ENCODE data around the gene MRNIP. TPM values are rescaled to one million over a fixed set of nuclear protein-coding genes. Genes with fewer than 3 reads are reported as not detected.

The MRNIP gene
- total RNA-seq, 1 experiment from 2014 or later: 20.2 TPM

GRCh38 chr5:179869101-179869500, 10.5 kb upstream of the MRNIP start:
- no peak overlapping the region for H3K4me2 ChIP-seq (ENCODE audit: low read length)
- ATAC-seq: no peak
- no peaks in the 10 kb centered on the region for H3K9me2 ChIP-seq (replicated peaks; ENCODE audit: low read length)
- H3K9ac ChIP-seq (ENCODE audit: low read length): no peak overlapping the region
- no peaks in the 10 kb centered on the region for H3K4me1 ChIP-seq (ENCODE audit: insufficient read depth, low read length)
- H3K27me3 ChIP-seq (ENCODE audit: low read length): no peaks in the 10 kb centered on the region
- no peak overlapping the region for H3K4me3 ChIP-seq (ENCODE audit: low read length)
- no peaks in the 10 kb centered on the region for H3K9me3 ChIP-seq (ENCODE audit: low read length)
- H2AFZ ChIP-seq (ENCODE audit: low read length): no peak overlapping the region
- TF ChIP-seq, protein P1, sequence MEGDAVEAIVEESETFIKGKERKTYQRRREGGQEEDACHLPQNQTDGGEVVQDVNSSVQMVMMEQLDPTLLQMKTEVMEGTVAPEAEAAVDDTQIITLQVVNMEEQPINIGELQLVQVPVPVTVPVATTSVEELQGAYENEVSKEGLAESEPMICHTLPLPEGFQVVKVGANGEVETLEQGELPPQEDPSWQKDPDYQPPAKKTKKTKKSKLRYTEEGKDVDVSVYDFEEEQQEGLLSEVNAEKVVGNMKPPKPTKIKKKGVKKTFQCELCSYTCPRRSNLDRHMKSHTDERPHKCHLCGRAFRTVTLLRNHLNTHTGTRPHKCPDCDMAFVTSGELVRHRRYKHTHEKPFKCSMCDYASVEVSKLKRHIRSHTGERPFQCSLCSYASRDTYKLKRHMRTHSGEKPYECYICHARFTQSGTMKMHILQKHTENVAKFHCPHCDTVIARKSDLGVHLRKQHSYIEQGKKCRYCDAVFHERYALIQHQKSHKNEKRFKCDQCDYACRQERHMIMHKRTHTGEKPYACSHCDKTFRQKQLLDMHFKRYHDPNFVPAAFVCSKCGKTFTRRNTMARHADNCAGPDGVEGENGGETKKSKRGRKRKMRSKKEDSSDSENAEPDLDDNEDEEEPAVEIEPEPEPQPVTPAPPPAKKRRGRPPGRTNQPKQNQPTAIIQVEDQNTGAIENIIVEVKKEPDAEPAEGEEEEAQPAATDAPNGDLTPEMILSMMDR (conservative IDR thresholded peaks at IDR 0.05; ENCODE audit: low read depth, low read length): no peak
- TF ChIP-seq EZH2phosphoT487 (IDR thresholded peaks at IDR 0.05; ENCODE audit: borderline replicate concordance, low read length) (no peak), EZH2 (IDR thresholded peaks at IDR 0.05; ENCODE audit: low read length, unreplicated experiment) (no peak)
- ChIA-PET CTCF (no interaction called here), POLR2A (ENCODE audit: unreplicated experiment) (no interaction called here)
- H4K20me1 ChIP-seq (ENCODE audit: low read length): no peaks in the 10 kb centered on the region
- intact Hi-C loops (cut with micrococcal nuclease): no loop called here
- H3F3A ChIP-seq (ENCODE audit: low read length, unreplicated experiment): no peaks in the 10 kb centered on the region
- DNase-seq: no peak
- no peak overlapping the region for H3K27ac ChIP-seq (ENCODE audit: low read length)
- no peaks in the 10 kb centered on the region for H3K79me2 ChIP-seq (ENCODE audit: low read length)
- no TSS peak for BruUV-seq (replicated peaks)
- no peaks in the 10 kb centered on the region; the same call in 1 of the 2 replicates for H3K36me3 ChIP-seq (ENCODE audit: low read depth, low read length)

DNA sequence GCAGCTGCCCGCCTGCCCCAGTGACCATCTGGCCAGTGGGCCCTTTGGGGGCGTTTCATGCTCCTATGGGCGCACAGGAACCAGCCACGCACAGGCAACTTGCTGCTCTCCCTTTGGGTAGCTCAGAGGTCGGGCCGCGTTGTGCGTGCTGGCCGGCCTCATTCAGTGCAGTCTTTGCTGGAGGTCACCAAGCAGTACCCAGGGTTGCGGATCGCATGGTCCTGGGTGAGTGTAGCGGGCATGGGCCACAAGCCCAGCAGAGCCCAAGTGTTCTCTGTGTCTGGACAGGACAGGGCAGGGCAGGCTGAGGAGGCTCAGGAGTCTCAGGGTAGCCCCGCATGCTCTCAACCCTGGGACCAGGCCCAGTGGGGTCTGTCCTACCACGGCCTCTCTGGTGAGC, 9.9 kb upstream of the MRNIP start:
- no peaks in the 10 kb centered on the region for H3K27me3 ChIP-seq (ENCODE audit: low read length)
- no peak for ATAC-seq
- no peaks in the 10 kb centered on the region for H4K20me1 ChIP-seq (ENCODE audit: low read length)
- no peak for DNase-seq
- no peak overlapping the region for H3K4me2 ChIP-seq (ENCODE audit: low read length)
- ChIA-PET POLR2A (ENCODE audit: unreplicated experiment) (no interaction called here), CTCF (no interaction called here)
- H3K9ac ChIP-seq (ENCODE audit: low read length): no peak overlapping the region
- no peaks in the 10 kb centered on the region for H3K79me2 ChIP-seq (ENCODE audit: low read length)
- H2AFZ ChIP-seq (ENCODE audit: low read length): no peak overlapping the region
- H3K36me3 ChIP-seq (ENCODE audit: low read depth, low read length): no peaks in the 10 kb centered on the region; the same call in 1 of the 2 replicates
- H3F3A ChIP-seq (ENCODE audit: low read length, unreplicated experiment): no peaks in the 10 kb centered on the region
- H3K9me3 ChIP-seq (ENCODE audit: low read length): no peaks in the 10 kb centered on the region
- no peaks in the 10 kb centered on the region for H3K9me2 ChIP-seq (replicated peaks; ENCODE audit: low read length)
- no peak overlapping the region for H3K27ac ChIP-seq (ENCODE audit: low read length)
- TF ChIP-seq EZH2phosphoT487 (IDR thresholded peaks at IDR 0.05; ENCODE audit: borderline replicate concordance, low read length) (no peak), EZH2 (IDR thresholded peaks at IDR 0.05; ENCODE audit: low read length, unreplicated experiment) (no peak)
- TF ChIP-seq, protein P1 (conservative IDR thresholded peaks at IDR 0.05; ENCODE audit: low read depth, low read length): no peak
- no TSS peak for BruUV-seq (replicated peaks)
- intact Hi-C loops (cut with micrococcal nuclease): no loop called here
- H3K4me1 ChIP-seq (ENCODE audit: insufficient read depth, low read length): no peaks in the 10 kb centered on the region
- H3K4me3 ChIP-seq (ENCODE audit: low read length): no peak overlapping the region

DNA sequence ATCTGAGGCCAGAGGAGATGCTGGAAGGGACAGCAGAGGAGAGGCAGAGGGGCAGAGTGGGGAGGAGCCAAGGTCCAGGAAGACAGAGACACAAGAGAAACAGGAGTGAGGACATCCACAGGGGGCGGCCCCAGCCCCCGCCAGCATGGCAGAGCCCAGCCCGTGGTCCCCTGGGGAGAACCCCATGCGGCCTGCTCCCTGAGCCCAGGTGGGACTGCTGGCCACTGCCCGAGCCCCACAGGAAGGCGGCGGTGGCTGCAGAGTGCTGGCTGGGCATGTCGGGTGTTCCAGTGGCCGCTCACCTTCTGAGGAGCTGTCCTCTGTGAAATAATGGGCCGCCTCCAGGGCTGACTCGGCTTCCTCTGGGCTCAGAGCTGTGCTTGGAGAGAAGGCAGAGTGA, 8.9 kb upstream of the MRNIP start:
- Histone ChIP-seq H3K4me1 (ENCODE audit: insufficient read depth, low read length) (no peaks in the 10 kb centered on the region), H3K4me3 (ENCODE audit: low read length) (no peak overlapping the region), H2AFZ (ENCODE audit: low read length) (no peak overlapping the region), H4K20me1 (ENCODE audit: low read length) (no peaks in the 10 kb centered on the region), H3F3A (ENCODE audit: low read length, unreplicated experiment) (no peaks in the 10 kb centered on the region), H3K27ac (ENCODE audit: low read length) (no peak overlapping the region), H3K27me3 (ENCODE audit: low read length) (no peaks in the 10 kb centered on the region), H3K9ac (ENCODE audit: low read length) (no peak overlapping the region), H3K4me2 (ENCODE audit: low read length) (no peak overlapping the region), H3K9me3 (ENCODE audit: low read length) (no peaks in the 10 kb centered on the region), H3K79me2 (ENCODE audit: low read length) (no peaks in the 10 kb centered on the region), H3K36me3 (ENCODE audit: low read depth, low read length) (no peaks in the 10 kb centered on the region; the same call in 1 of the 2 replicates), H3K9me2 (replicated peaks; ENCODE audit: low read length) (no peaks in the 10 kb centered on the region)
- no peak for TF ChIP-seq EZH2phosphoT487 (IDR thresholded peaks at IDR 0.05; ENCODE audit: borderline replicate concordance, low read length)
- no peak for TF ChIP-seq EZH2 (IDR thresholded peaks at IDR 0.05; ENCODE audit: low read length, unreplicated experiment)
- TF ChIP-seq, protein P1 (conservative IDR thresholded peaks at IDR 0.05; ENCODE audit: low read depth, low read length): no peak
- CTCF ChIA-PET: no interaction called here
- intact Hi-C loops (cut with micrococcal nuclease): no loop called here
- ATAC-seq: no peak
- BruUV-seq (replicated peaks): no TSS peak
- POLR2A ChIA-PET (ENCODE audit: unreplicated experiment): interaction anchor here (0.5 kb wide), 1 partner anchor 28 kb away, joined by 3 read pairs; no protein-coding TSS in a partner anchor
- no peak for DNase-seq
